Ishikawa (cell line): ENCODE results near the gene RNF2.

Experiments used
- CEBPB ChIP-seq: IDR thresholded peaks from 2 replicates; pipeline ENCODE4 v1.6.1; 2012
- CREB1 ChIP-seq: IDR thresholded peaks from 2 replicates; pipeline ENCODE4 v1.6.1; 2012; ENCODE audit warnings: low read depth
- EGR1 ChIP-seq: IDR thresholded peaks from 2 replicates; pipeline ENCODE4 v1.6.1; 2012
- EP300 ChIP-seq: IDR thresholded peaks from 2 replicates; pipeline ENCODE4 v1.6.1; 2012; ENCODE audit warnings: borderline replicate concordance
- FOXM1 ChIP-seq: IDR thresholded peaks from 2 replicates; pipeline ENCODE4 v1.6.1; 2012; ENCODE audit warnings: low read depth, borderline replicate concordance
- MAX ChIP-seq: IDR thresholded peaks from 2 replicates; pipeline ENCODE4 v1.6.1; 2012
- NFIC ChIP-seq: IDR thresholded peaks from 2 replicates; pipeline ENCODE4 v1.6.1; 2012
- RAD21 ChIP-seq: IDR thresholded peaks from 2 replicates; pipeline ENCODE4 v1.6.1; 2012; ENCODE audit warnings: low read depth
- REST ChIP-seq: IDR thresholded peaks from 2 replicates; pipeline ENCODE4 v1.6.1; 2012; ENCODE audit warnings: low read depth, mild to moderate bottlenecking
- TAF1 ChIP-seq: IDR thresholded peaks from 2 replicates; pipeline ENCODE4 v1.6.1; 2012; ENCODE audit warnings: low read depth, mild to moderate bottlenecking
- TCF12 ChIP-seq: IDR thresholded peaks from 2 replicates; pipeline ENCODE4 v1.6.1; 2012; ENCODE audit warnings: low read depth
- TEAD4 ChIP-seq: IDR thresholded peaks from 2 replicates; pipeline ENCODE4 v1.6.1; 2012
- USF1 ChIP-seq: IDR thresholded peaks from 2 replicates; pipeline ENCODE4 v1.6.1; 2012
- YY1 ChIP-seq: IDR thresholded peaks from 2 replicates; pipeline ENCODE4 v1.6.1; 2012; ENCODE audit warnings: low read depth
- ZBTB7A ChIP-seq: IDR thresholded peaks from 2 replicates; pipeline ENCODE4 v1.6.1; 2012; ENCODE audit warnings: low read depth

RNF2 gene

GRCh38 chr1:185058110-185058509 is 12.8 kb downstream of the RNF2 start:
- no peak for TF ChIP-seq NFIC
- no peak for TF ChIP-seq USF1

GRCh38 chr1:185058876-185059275 is 13.5 kb downstream of the RNF2 start:
- TF ChIP-seq ZBTB7A (no peak), NFIC (no peak), EGR1 (no peak), FOXM1 (no peak), RAD21 (no peak), USF1 (no peak), TEAD4 (no peak), YY1 (no peak), CEBPB (no peak), REST (no peak), TCF12 (no peak)

GRCh38 chr1:185059950-185060571 is 14.7 kb downstream of the RNF2 start:
- TF ChIP-seq CEBPB (no peak), MAX (no peak), TAF1 (no peak), REST (no peak), YY1 (no peak), RAD21 (no peak), EP300 (no peak), NFIC (no peak), TEAD4 (no peak), USF1 (no peak), CREB1 (no peak), ZBTB7A (no peak), FOXM1 (no peak)

- TF ChIP-seq TEAD4 (no peak), NFIC (no peak), CREB1 (no peak), TAF1 (no peak), TCF12 (no peak), MAX (no peak), REST (no peak), EGR1 (no peak), YY1 (no peak), ZBTB7A (no peak), RAD21 (no peak), FOXM1 (no peak), USF1 (no peak), CEBPB (no peak), EP300 (no peak)
These were observed 17.5 kb downstream of the RNF2 start for GRCh38 chr1:185062710-185063370.
